Suprapubic skin (tissue), 4 donors: ENCODE data around the gene MYO7B.

Source experiments
- CTCF ChIP-seq, 2 donors: fragments of 200-600 bp in 1 of 2; fragments of 450-650 bp in 1 of 2; sonication (generic) in 1 of 2; IDR thresholded peaks; one replicate each; pipeline ENCODE4 v1.5.1; 2016 to 2019; ENCODE audit warnings: antibody characterized with exemption in 2 of 2, mild to moderate bottlenecking in 1 of 2, moderate library complexity in 1 of 2
- EP300 ChIP-seq: sonication (generic); formaldehyde crosslinking; IDR thresholded peaks from one replicate; pipeline ENCODE4 v1.6.1; 2017; ENCODE audit warnings: antibody characterized with exemption
- POLR2A ChIP-seq, 2 donors: fragments of 450-650 bp; IDR thresholded peaks; one replicate each; pipeline ENCODE4 v1.6.1; 2017; ENCODE audit warnings: antibody characterized with exemption in 2 of 2, mild to moderate bottlenecking in 2 of 2, moderate library complexity in 2 of 2
- POLR2AphosphoS5 ChIP-seq, 3 donors: sonication (generic); formaldehyde crosslinking; IDR thresholded peaks; one replicate each; pipeline ENCODE4 v1.6.1; 2017; ENCODE audit warnings: antibody characterized with exemption in 3 of 3

DNA sequence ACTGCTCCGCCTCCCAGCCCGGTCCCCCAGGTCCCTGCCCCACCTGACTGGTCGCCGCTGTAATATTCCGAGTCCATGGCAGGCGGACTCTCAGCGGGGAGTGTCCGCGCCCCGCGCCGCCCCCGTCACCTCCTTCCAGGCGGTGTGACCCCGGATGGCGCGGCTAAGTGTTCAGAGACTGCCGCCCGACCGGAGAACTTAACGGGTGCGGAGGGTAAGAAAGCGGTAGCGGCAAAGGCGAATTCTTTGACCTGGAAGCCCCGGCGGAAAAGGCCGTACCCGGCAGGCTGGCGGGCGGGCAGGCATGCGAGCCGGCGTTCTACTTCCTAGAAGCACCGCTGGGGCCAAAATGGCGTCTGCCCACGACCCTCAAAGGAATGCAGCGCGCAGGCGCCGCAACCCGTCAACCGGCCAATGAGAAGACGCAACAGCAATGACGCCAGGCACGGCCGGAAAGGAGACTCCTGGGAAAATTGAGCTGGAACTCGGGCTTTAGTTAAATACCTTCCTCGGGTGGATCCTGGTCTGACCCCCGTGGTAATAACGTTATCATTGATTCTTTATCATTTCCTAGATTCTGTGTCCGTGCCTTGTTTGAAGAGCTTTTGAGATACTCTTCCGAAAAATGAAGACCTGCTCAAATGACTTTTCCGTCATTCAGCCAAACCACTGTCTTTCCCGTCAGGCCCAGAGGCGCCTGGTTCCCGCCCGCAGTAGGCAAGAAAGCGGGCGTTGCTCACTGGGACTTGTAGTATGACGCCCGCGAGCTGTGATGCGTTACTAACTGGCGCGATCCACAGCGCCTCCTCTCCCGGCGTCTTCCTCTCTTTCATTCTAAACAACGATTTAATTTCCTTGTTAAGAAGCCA, 9.1 kb upstream of the MYO7B start, which contains the start of gene IWS1:
- TF ChIP-seq CTCF (IDR thresholded peaks at IDR 0.05) (peak; percentile 40 to 44), POLR2AphosphoS5 (IDR thresholded peaks at IDR 0.05) (peak; percentile 30 to 80 (median 68)), POLR2A (IDR thresholded peaks at IDR 0.05) (peak in 1 of 2 donors; percentile 69), EP300 (no peak)
